Islet of Langerhans (tissue), 1 donor: ENCODE data around the gene PRR22.

ENCODE experiments used
- FAIRE-seq: peaks from one replicate; lab custom pipeline; 2011; peaks lifted over from hg19 to GRCh38; lab: Jason Lieb, UNC

PRR22 gene

GRCh38 chr19:5814123-5814851, 29.7 kb upstream of the PRR22 start:
- FAIRE-seq = no peak

- FAIRE-seq = no peak
These were observed 26.6 kb upstream of the PRR22 start for GRCh38 chr19:5811117-5811516.

GRCh38 chr19:5809469-5809868, 24.9 kb upstream of the PRR22 start:
- no peak for FAIRE-seq

- FAIRE-seq = no peak
These were observed 24.5 kb upstream of the PRR22 start for GRCh38 chr19:5809053-5809452.

GRCh38 chr19:5808120-5808816, 23.7 kb upstream of the PRR22 start:
- no peak for FAIRE-seq

- no peak for FAIRE-seq
These were observed 22.4 kb upstream of the PRR22 start for GRCh38 chr19:5806905-5807304.

- FAIRE-seq = no peak
These were observed 21.6 kb upstream of the PRR22 start for GRCh38 chr19:5806133-5806489.

- no peak for FAIRE-seq
These were observed 21.1 kb upstream of the PRR22 start for GRCh38 chr19:5805462-5806132.

GRCh38 chr19:5804516-5805461, 20.2 kb upstream of the PRR22 start, which contains the start of gene NRTN:
NRTN (plus strand) TSS chr19:5805067; CDS start chr19:5824166, 19,099 bp downstream.
- no peak for FAIRE-seq

GRCh38 chr19:5803752-5804515, 19.4 kb upstream of the PRR22 start:
- FAIRE-seq = no peak

GRCh38 chr19:5803441-5803751, 18.9 kb upstream of the PRR22 start:
- FAIRE-seq = no peak

- no peak for FAIRE-seq
These were observed 17.5 kb upstream of the PRR22 start for GRCh38 chr19:5801796-5802619.

GRCh38 chr19:5800361-5801270, 16.1 kb upstream of the PRR22 start:
- FAIRE-seq = no peak

GRCh38 chr19:5799247-5800241, 15.0 kb upstream of the PRR22 start:
- no peak for FAIRE-seq

GRCh38 chr19:5798244-5798643, 13.7 kb upstream of the PRR22 start:
- FAIRE-seq = no peak

GRCh38 chr19:5795382-5795919, 10.9 kb upstream of the PRR22 start:
- FAIRE-seq = no peak

GRCh38 chr19:5793188-5793587, 8.6 kb upstream of the PRR22 start:
- no peak for FAIRE-seq

GRCh38 chr19:5792224-5792623, 7.7 kb upstream of the PRR22 start:
- no peak for FAIRE-seq
